ENCODE data around the gene UGT2B15. TPM values are rescaled to one million over a fixed set of nuclear protein-coding genes. Genes with fewer than 3 reads are reported as not detected.
"Not testable (repeated sequence)": the region's sequence is repeated elsewhere in the genome, so short reads cannot be mapped to it uniquely, and the experiment has no call there.

UGT2B15 gene
- total RNA-seq: not detected
- long read RNA-seq: 0 reads

DNA sequence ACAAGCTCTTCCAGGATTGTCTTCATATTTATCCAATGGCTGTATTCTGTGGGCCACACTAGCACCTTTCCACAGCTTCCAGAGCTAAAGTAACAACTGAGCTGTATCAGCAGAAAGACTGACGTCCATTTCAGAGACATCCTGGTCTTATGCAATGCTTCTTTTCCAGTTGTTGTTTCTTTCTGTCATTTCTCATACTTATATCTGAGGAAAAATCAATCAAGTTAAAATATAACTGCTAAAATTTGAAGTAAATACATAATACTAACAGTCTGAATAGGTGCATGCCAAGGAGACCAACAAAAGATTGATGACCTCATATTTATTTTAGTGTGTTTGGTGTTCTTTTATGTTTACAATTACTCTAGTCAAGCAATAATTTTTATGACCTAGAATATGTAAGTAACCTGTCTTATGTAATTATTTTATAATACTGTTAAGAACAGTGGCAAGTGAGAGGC is at the start of gene UGT2B15:
TSS of gene UGT2B15 (minus strand) at position 174 of the 461 bp plus-strand sequence. CDS start at position 140, 34 bp downstream.
- DNase-seq; H3K27me3 ChIP-seq; H3K4me1 ChIP-seq; H3K27ac ChIP-seq; H3K9me3 ChIP-seq; H3K36me3 ChIP-seq; ATAC-seq; intact Hi-C loops (cut with DNase I); H3K4me3 ChIP-seq: not testable (repeated sequence)

DNA sequence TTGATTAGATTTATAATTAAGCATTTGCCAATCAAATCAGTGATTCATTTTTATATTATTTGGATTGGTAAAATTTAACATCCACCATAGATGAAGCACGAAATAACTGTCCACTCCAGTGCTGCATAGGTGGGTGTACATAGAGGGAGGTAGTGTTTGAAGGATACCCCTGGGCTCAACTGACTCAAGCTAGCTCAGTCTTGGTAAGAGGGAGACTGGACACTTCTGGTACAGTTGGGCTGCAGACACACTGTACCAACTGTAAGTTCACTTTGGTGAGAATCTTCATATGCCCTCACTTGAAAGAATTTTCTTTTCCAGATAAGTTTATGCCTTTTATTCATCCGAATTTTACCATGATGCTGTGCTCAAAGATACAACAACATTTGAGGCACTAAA is 48.6 kb upstream of the UGT2B15 start:
- intact Hi-C loops (cut with DNase I): no loop called here
- H3K36me3 ChIP-seq: no peaks in the 10 kb centered on the region
- ATAC-seq (no peak), DNase-seq (no peak)
- no peaks in the 10 kb centered on the region for H3K4me1 ChIP-seq
- no peaks in the 10 kb centered on the region for H3K9me3 ChIP-seq
- H3K27me3 ChIP-seq: no peaks in the 10 kb centered on the region
- no peak overlapping the region for H3K27ac ChIP-seq
- no peak overlapping the region for H3K4me3 ChIP-seq
- TF ChIP-seq, protein P1, sequence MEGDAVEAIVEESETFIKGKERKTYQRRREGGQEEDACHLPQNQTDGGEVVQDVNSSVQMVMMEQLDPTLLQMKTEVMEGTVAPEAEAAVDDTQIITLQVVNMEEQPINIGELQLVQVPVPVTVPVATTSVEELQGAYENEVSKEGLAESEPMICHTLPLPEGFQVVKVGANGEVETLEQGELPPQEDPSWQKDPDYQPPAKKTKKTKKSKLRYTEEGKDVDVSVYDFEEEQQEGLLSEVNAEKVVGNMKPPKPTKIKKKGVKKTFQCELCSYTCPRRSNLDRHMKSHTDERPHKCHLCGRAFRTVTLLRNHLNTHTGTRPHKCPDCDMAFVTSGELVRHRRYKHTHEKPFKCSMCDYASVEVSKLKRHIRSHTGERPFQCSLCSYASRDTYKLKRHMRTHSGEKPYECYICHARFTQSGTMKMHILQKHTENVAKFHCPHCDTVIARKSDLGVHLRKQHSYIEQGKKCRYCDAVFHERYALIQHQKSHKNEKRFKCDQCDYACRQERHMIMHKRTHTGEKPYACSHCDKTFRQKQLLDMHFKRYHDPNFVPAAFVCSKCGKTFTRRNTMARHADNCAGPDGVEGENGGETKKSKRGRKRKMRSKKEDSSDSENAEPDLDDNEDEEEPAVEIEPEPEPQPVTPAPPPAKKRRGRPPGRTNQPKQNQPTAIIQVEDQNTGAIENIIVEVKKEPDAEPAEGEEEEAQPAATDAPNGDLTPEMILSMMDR (IDR thresholded peaks at IDR 0.05): no peak

GRCh38 chr4:68718447-68719074 is 48.1 kb upstream of the UGT2B15 start:
- Histone ChIP-seq H3K27ac (no peak overlapping the region), H3K36me3 (no peaks in the 10 kb centered on the region), H3K4me1 (no peaks in the 10 kb centered on the region), H3K27me3 (no peaks in the 10 kb centered on the region), H3K4me3 (no peak overlapping the region), H3K9me3 (no peaks in the 10 kb centered on the region)
- TF ChIP-seq, protein P1 (IDR thresholded peaks at IDR 0.05): no peak
- no peak for ATAC-seq
- intact Hi-C loops (cut with DNase I): no loop called here
- no peak for DNase-seq

DNA sequence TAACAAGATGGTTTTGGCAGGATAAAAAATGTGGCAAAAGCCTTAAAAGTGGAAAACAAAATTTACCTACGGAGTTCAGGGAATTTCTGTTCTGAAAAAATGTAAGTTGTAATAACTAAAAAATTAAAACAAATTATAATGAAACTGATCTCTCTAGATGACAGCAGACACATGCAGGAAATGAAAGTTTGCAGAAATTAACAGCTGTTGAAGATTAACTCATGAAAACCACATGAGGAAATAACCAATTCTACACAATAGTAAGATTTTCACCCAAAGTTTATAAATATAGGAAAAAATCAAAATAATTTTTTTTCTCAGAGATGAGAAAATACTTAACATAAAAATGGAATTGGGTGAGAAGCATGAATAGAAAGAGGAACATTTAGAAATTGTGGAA is 47.5 kb upstream of the UGT2B15 start:
- Histone ChIP-seq H3K4me1 (no peaks in the 10 kb centered on the region), H3K9me3 (no peaks in the 10 kb centered on the region), H3K27me3 (no peaks in the 10 kb centered on the region), H3K27ac (no peak overlapping the region), H3K4me3 (no peak overlapping the region), H3K36me3 (no peaks in the 10 kb centered on the region)
- DNase-seq: no peak
- intact Hi-C loops (cut with DNase I): no loop called here
- no peak for ATAC-seq
- TF ChIP-seq, protein P1 (IDR thresholded peaks at IDR 0.05): no peak

GRCh38 chr4:68714400-68714799 is 43.9 kb upstream of the UGT2B15 start:
- no peak overlapping the region for H3K27ac ChIP-seq
- no peak overlapping the region for H3K4me3 ChIP-seq
- ATAC-seq (no peak), DNase-seq (no peak)
- H3K4me1 ChIP-seq: no peaks in the 10 kb centered on the region
- no peaks in the 10 kb centered on the region for H3K27me3 ChIP-seq
- TF ChIP-seq, protein P1 (IDR thresholded peaks at IDR 0.05): no peak
- H3K9me3 ChIP-seq: no peaks in the 10 kb centered on the region
- no peaks in the 10 kb centered on the region for H3K36me3 ChIP-seq
- intact Hi-C loops (cut with DNase I): no loop called here

- intact Hi-C loops (cut with DNase I): no loop called here
- no peaks in the 10 kb centered on the region for H3K27me3 ChIP-seq
These were observed 41.8 kb upstream of the UGT2B15 start for GRCh38 chr4:68712207-68712606.

More at GRCh38 chr4:68712207-68712606, 41.8 kb upstream of the UGT2B15 start:
- Histone ChIP-seq H3K9me3 (no peaks in the 10 kb centered on the region), H3K4me1 (no peaks in the 10 kb centered on the region), H3K27ac (no peak overlapping the region), H3K4me3 (no peak overlapping the region), H3K36me3 (no peaks in the 10 kb centered on the region)
- ATAC-seq: no peak
- TF ChIP-seq, protein P1 (IDR thresholded peaks at IDR 0.05): no peak
- no peak for DNase-seq
